Calu3 (cell line): ENCODE results near the gene CACNA2D1. TPM values are rescaled to one million over a fixed set of nuclear protein-coding genes. Genes with fewer than 3 reads are reported as not detected.

Source experiments
- BruUV-seq: library from RNA; stranded (reverse); fragments of 400-500 nt; replicated peaks from 2 replicates; lab custom pipeline; 2021; lab: Mats Ljungman, UMichigan
- CTCF ChIA-PET: fragments of 300-600 bp; sonication (Branson Sonifier 250); formaldehyde crosslinking; loops from one replicate; lab custom pipeline; 2022; ENCODE audit warnings: antibody characterized with exemption; lab: Charles Lee
- DNase-seq: peaks from one replicate; pipeline ENCODE4 v3.0.0; 2022
- H3K27ac Mint-ChIP-seq: one replicate; pipeline ENCODE4 v1.8.0; 2022; ENCODE audit warnings: mixed read lengths; ENCODE audit not compliant: unreplicated experiment
- H3K27me3 Mint-ChIP-seq: one replicate; pipeline ENCODE4 v1.8.0; 2022; ENCODE audit warnings: mixed read lengths; ENCODE audit not compliant: unreplicated experiment
- H3K36me3 Mint-ChIP-seq: one replicate; pipeline ENCODE4 v1.8.0; 2022; ENCODE audit warnings: mild to moderate bottlenecking, moderate library complexity, mixed read lengths; ENCODE audit not compliant: insufficient read depth, unreplicated experiment
- H3K4me1 Mint-ChIP-seq: one replicate; pipeline ENCODE4 v1.8.0; 2022; ENCODE audit warnings: mild to moderate bottlenecking, low read depth, mixed read lengths; ENCODE audit not compliant: unreplicated experiment
- H3K4me3 Mint-ChIP-seq: one replicate; pipeline ENCODE4 v1.8.0; 2022; ENCODE audit warnings: mild to moderate bottlenecking, low read depth, moderate library complexity, mixed read lengths; ENCODE audit not compliant: unreplicated experiment
- H3K9me3 Mint-ChIP-seq: one replicate; pipeline ENCODE4 v1.8.0; 2022; ENCODE audit warnings: low read depth, mixed read lengths; ENCODE audit not compliant: unreplicated experiment
- intact Hi-C: fragments of 100-400 bp; cut with micrococcal nuclease; formaldehyde crosslinking; loops from one replicate; pipeline ENCODE4 v1.10.0; 2022; ENCODE audit not compliant: unreplicated experiment
- total RNA-seq: library from RNA; stranded (reverse); gene quantifications from 2 replicates; pipeline ENCODE4 v1.2.3, GENCODE V29; 2022
- TF ChIP-seq, protein P1 (sequence below): fragments of 200-600 bp; IDR thresholded peaks from one replicate; pipeline ENCODE4 v1.8.0; 2022; ENCODE audit warnings: antibody characterized with exemption; ENCODE audit not compliant: unreplicated experiment

Gene CACNA2D1
- total RNA-seq, 1 experiment from 2014 or later, result 10.4 TPM

DNA sequence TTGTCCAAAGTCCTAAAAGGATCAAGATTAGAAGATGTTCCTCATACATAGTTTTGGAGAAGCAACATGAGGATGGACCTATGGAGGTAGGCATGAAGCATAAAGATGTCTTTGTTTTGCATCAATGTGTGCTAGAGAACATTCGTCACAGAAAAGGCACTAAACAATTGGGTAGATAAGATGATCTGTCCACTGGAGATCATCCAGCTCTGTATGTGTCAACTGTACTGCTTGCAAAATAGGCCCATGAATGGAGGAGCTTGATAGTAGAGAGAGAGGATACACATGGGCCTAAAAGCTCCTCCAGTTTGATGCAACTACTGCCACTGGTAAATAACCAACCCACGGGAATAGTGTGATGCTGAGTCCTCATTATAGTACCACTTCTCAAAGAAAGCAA lies 387.3 kb downstream of the CACNA2D1 start:
- no TSS peak for BruUV-seq
- TF ChIP-seq, protein P1, sequence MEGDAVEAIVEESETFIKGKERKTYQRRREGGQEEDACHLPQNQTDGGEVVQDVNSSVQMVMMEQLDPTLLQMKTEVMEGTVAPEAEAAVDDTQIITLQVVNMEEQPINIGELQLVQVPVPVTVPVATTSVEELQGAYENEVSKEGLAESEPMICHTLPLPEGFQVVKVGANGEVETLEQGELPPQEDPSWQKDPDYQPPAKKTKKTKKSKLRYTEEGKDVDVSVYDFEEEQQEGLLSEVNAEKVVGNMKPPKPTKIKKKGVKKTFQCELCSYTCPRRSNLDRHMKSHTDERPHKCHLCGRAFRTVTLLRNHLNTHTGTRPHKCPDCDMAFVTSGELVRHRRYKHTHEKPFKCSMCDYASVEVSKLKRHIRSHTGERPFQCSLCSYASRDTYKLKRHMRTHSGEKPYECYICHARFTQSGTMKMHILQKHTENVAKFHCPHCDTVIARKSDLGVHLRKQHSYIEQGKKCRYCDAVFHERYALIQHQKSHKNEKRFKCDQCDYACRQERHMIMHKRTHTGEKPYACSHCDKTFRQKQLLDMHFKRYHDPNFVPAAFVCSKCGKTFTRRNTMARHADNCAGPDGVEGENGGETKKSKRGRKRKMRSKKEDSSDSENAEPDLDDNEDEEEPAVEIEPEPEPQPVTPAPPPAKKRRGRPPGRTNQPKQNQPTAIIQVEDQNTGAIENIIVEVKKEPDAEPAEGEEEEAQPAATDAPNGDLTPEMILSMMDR, result no peak
- H3K36me3 Mint-ChIP-seq, result no peaks in the 10 kb centered on the region
- no peaks in the 10 kb centered on the region for H3K4me1 Mint-ChIP-seq
- CTCF ChIA-PET, result no interaction called here
- intact Hi-C loops, result no loop called here
- H3K27me3 Mint-ChIP-seq, result no peaks in the 10 kb centered on the region
- no peak overlapping the region for H3K27ac Mint-ChIP-seq
- no peak overlapping the region for H3K4me3 Mint-ChIP-seq
- DNase-seq, result no peak
- H3K9me3 Mint-ChIP-seq, result no peaks in the 10 kb centered on the region

DNA sequence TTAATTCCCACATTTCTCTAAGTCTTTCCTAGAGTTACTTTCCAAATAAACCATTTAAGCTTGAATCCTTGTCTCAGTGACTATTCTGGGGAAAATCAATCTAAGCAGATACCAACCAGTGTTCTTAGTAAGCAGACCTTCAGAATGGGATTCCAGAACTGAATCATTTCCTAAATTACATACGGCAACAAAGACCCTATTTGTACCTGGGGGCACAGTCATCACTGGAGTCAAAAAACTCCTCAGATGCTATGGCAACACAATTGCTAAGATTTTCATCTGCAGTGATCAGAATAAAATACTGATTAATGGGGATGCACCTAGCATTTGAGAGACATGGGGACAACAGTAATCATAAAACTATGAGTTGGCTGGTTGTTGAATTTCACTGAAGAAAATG lies 389.0 kb downstream of the CACNA2D1 start:
- no TSS peak for BruUV-seq
- TF ChIP-seq, protein P1, result no peak
- CTCF ChIA-PET, result no interaction called here
- Mint-ChIP-seq H3K9me3 (no peaks in the 10 kb centered on the region), H3K4me1 (no peaks in the 10 kb centered on the region), H3K27me3 (no peaks in the 10 kb centered on the region), H3K36me3 (no peaks in the 10 kb centered on the region), H3K4me3 (no peak overlapping the region), H3K27ac (no peak overlapping the region)
- intact Hi-C loops, result no loop called here
- no peak for DNase-seq

DNA sequence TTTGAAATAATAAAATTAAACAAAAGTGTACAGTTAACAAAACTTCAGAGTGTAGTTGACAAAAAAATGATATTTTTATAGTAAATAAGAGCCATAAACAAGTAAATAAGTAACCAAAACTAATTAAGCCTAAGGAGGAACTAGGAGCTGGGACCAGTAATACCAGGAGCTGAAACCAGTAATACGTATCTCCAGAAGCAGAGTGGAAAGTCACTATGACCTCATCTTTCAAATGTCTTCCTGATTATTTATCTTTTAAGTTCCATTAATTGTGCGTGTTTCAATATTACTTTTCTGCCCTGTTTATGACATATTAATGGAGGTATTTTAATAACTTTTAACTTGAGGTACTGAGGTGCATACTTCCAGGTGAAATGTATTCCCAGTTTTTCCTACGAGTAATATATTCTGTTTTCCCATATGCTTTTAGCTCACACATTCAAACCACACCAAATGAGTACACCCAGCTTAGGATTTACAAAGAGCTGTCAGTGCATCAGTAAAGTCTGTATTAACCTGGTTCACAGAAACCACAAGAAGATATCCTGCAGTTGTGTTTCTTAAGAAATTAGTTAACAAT lies 390.0 kb downstream of the CACNA2D1 start:
- TF ChIP-seq, protein P1, result no peak
- no peaks in the 10 kb centered on the region for H3K36me3 Mint-ChIP-seq
- CTCF ChIA-PET, result no interaction called here

DNA sequence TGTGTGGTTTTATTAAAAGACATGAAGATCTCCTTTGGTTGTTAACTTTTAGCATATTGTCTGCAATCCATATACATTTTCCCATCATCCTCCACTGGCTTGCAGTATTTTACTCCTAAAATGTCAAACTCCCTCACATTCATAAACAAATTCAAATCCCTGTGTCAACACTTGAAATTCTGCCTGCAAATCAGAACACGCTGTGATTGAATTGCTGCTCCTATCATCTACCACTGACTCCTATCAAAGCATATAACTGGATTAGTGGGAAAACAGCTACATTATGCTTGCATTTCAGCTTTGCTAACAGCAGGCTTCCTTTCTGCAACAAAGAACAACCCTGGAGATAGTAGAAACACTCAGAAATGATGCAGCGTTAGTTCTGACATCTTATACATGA lies 392.0 kb downstream of the CACNA2D1 start:
- no TSS peak for BruUV-seq
- no peak overlapping the region for H3K4me3 Mint-ChIP-seq
- no peak for DNase-seq
- no peaks in the 10 kb centered on the region for H3K4me1 Mint-ChIP-seq
- no peaks in the 10 kb centered on the region for H3K27me3 Mint-ChIP-seq
- intact Hi-C loops, result no loop called here
- H3K36me3 Mint-ChIP-seq, result no peaks in the 10 kb centered on the region
- H3K27ac Mint-ChIP-seq, result no peak overlapping the region
- CTCF ChIA-PET, result no interaction called here
- H3K9me3 Mint-ChIP-seq, result no peaks in the 10 kb centered on the region
- TF ChIP-seq, protein P1, result no peak

More for the DNA sequence above, 390.0 kb downstream of the CACNA2D1 start:
- BruUV-seq, result no TSS peak
- H3K9me3 Mint-ChIP-seq, result no peaks in the 10 kb centered on the region
- intact Hi-C loops, result no loop called here
- H3K27me3 Mint-ChIP-seq, result no peaks in the 10 kb centered on the region
- no peak overlapping the region for H3K4me3 Mint-ChIP-seq
- no peak for DNase-seq
- H3K4me1 Mint-ChIP-seq, result no peaks in the 10 kb centered on the region
- no peak overlapping the region for H3K27ac Mint-ChIP-seq
